Left ventricle myocardium inferior (tissue), 1 donor: Measurements from ENCODE around the gene SLC51A. TPM values are rescaled to one million over a fixed set of nuclear protein-coding genes. Genes with fewer than 3 reads are reported as not detected.

Experiments used
- DNase-seq: peaks from one replicate; pipeline ENCODE4 v3.0.0-alpha.2; 2020
- H3K27ac ChIP-seq: fragments of 200-600 bp; replicated peaks from 2 replicates; pipeline ENCODE4 v1.8.0; 2021
- H3K27me3 ChIP-seq: fragments of 200-600 bp; 2 replicates; pipeline ENCODE4 v1.8.0; 2021; ENCODE audit warnings: low read depth
- H3K36me3 ChIP-seq: fragments of 200-600 bp; 2 replicates; pipeline ENCODE4 v1.8.0; 2021
- H3K4me1 ChIP-seq: fragments of 200-600 bp; 2 replicates; pipeline ENCODE4 v1.8.0; 2021
- H3K4me3 ChIP-seq: fragments of 200-600 bp; 2 replicates; pipeline ENCODE4 v1.8.0; 2021; ENCODE audit warnings: mild to moderate bottlenecking, moderate library complexity
- H3K9me3 ChIP-seq: fragments of 200-600 bp; replicated peaks from 2 replicates; pipeline ENCODE4 v1.8.0; 2021
- CTCF ChIP-seq: fragments of 200-600 bp; IDR thresholded peaks from 2 replicates; pipeline ENCODE4 v1.8.0; 2021; ENCODE audit warnings: antibody characterized with exemption, mild to moderate bottlenecking, borderline replicate concordance
- intact Hi-C: fragments of 100-400 bp; cut with micrococcal nuclease; formaldehyde crosslinking; loops from one replicate; pipeline ENCODE4 v1.11.0; 2022
- total RNA-seq: library from RNA; stranded (reverse); fragmentation: NEBNext Ultra II Directional; extraction: Animal tissue kit (Norgen Biotek cat#: 25700); gene quantifications from one replicate; pipeline ENCODE4 v1.2.1, GENCODE V29; 2021
- donor health status: DM: no; HTN: yes; CAD: no; lungs with severe emphysema.

SLC51A gene
- total RNA-seq, 1 donor from 2014 or later, result not detected

DNA sequence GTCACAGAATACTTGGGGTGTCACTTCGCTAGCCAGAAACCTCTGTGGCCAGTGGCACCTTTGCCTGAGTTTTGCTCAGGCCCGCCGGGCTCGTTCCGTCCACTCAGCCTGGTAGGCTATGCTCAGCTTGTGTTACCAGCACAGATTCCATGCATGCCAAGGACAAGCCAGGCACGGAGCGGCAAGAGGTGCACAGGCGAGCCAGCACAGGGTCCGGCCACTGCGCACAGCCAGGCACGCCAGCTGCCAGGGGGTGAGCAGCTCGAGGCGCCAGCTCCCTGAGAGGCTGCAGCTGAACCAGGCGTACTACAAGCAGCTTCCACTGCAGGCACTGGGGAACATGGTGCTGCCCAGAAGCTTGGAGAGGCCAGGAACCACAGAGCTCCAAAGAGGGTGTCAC, 56.5 kb downstream of the SLC51A start:
- Histone ChIP-seq H3K4me3 (no peak overlapping the region), H3K36me3 (peaks cover 41% of the 10 kb centered on the region), H3K27me3 (no peaks in the 10 kb centered on the region), H3K4me1 (peaks cover 53% of the 10 kb centered on the region), H3K27ac (peak overlapping the region; percentile 78), H3K9me3 (no peaks in the 10 kb centered on the region)
- intact Hi-C loops, result no loop called here
- DNase-seq, result peak; percentile 72
- no peak for TF ChIP-seq CTCF

DNA sequence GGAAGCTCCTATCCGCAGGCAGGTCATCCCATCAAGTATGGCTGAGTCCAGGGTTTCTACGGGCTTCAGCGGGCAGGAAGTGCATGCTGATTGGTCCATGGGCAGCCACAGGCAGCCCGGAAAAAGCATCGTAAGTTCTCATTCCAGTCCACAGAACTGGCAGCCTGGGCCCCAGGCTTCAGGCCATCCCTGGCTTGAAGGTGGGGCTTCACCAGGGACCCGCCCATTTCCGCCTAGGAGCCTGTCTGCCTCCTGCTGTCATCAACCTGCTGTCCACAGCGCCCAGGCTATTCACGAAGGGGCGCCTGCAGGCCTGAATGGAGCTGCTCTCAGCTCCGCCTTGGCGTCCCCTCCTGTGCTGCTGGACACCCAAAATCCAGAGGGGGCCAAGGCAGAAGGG, 57.3 kb downstream of the SLC51A start:
- peak overlapping the region; percentile 78 for H3K27ac ChIP-seq
- H3K4me3 ChIP-seq, result no peak overlapping the region
- H3K4me1 ChIP-seq, result peaks cover 53% of the 10 kb centered on the region
- H3K27me3 ChIP-seq, result no peaks in the 10 kb centered on the region
- intact Hi-C loops, result no loop called here
- no peak for DNase-seq
- H3K36me3 ChIP-seq, result peaks cover 32% of the 10 kb centered on the region
- no peak for TF ChIP-seq CTCF
- H3K9me3 ChIP-seq, result no peaks in the 10 kb centered on the region

DNA sequence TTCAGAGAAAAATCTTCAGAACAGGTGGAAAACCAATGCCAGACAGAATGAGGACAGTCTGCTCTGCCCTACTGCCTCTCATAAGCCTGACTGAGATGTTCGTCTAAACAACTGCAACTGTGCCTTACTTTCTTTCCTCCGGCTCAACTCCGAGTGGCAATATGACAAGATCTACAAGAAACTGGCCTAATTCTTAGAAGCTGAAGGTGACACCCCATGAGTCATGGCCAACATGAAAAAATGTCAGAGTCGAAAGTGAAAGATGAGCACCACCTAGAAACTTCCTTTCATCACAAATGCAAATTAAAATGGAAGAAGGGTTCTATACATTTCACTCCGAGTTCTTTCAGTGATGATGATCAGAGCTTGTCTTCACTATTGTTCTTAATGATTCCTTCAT, 58.3 kb downstream of the SLC51A start:
- intact Hi-C loops, result no loop called here
- no peak overlapping the region for H3K4me3 ChIP-seq
- peaks cover 54% of the 10 kb centered on the region for H3K4me1 ChIP-seq
- no peaks in the 10 kb centered on the region for H3K27me3 ChIP-seq
- peaks cover 24% of the 10 kb centered on the region for H3K36me3 ChIP-seq
- no peak for DNase-seq
- no peaks in the 10 kb centered on the region for H3K9me3 ChIP-seq
- no peak for TF ChIP-seq CTCF
- H3K27ac ChIP-seq, result peak overlapping the region; percentile 78

- intact Hi-C loops, result no loop called here
- H3K27ac ChIP-seq, result peak overlapping the region; percentile 78
- no peak for DNase-seq
These were observed 58.8 kb downstream of the SLC51A start for GRCh38 chr3:196275126-196275525.

GRCh38 chr3:196280689-196281440, 64.5 kb downstream of the SLC51A start:
- Histone ChIP-seq H3K9me3 (no peaks in the 10 kb centered on the region), H3K27ac (peak overlapping the region; percentile 96), H3K36me3 (no peaks in the 10 kb centered on the region), H3K27me3 (no peaks in the 10 kb centered on the region), H3K4me1 (peaks cover 80% of the 10 kb centered on the region), H3K4me3 (no peak overlapping the region)
- DNase-seq, result no peak
- intact Hi-C loops, result no loop called here
- no peak for TF ChIP-seq CTCF

More at GRCh38 chr3:196275126-196275525, 58.8 kb downstream of the SLC51A start:
- no peak for TF ChIP-seq CTCF
- no peak overlapping the region for H3K4me3 ChIP-seq
- no peaks in the 10 kb centered on the region for H3K9me3 ChIP-seq
- H3K27me3 ChIP-seq, result no peaks in the 10 kb centered on the region
- peaks cover 19% of the 10 kb centered on the region for H3K36me3 ChIP-seq
- peaks cover 60% of the 10 kb centered on the region for H3K4me1 ChIP-seq
